B cell (primary cell): ENCODE results near the gene ENSA. TPM values are rescaled to one million over a fixed set of nuclear protein-coding genes. Genes with fewer than 3 reads are reported as not detected.

Source experiments
- ATAC-seq: fragments of 200-7000 bp; cut with Tn5 transposase; one replicate; pipeline ENCODE4 v1.10.0; 2021; ENCODE audit warnings: low read depth, mild to moderate bottlenecking, moderate number of reproducible peaks, moderate library complexity
- CTCF ChIA-PET: fragments of 350-600 bp; sonication (Branson Sonifier 250); formaldehyde crosslinking; loops from one replicate; lab custom pipeline; 2021; ENCODE audit warnings: antibody characterized with exemption, inconsistent platforms; lab: Charles Lee
- POLR2A ChIA-PET: fragments of 350-600 bp; sonication (Branson Sonifier 250); formaldehyde crosslinking; loops from one replicate; lab custom pipeline; 2021; ENCODE audit warnings: antibody characterized with exemption; lab: Charles Lee
- DNase-seq: peaks from one replicate; pipeline ENCODE4 v3.0.0; 2013
- H2AFZ ChIP-seq: 2 replicates; pipeline ENCODE4 v1.6.1; 2012; ENCODE audit warnings: mild to moderate bottlenecking, low read depth, low read length; ENCODE audit not compliant: insufficient read depth, poor library complexity, severe bottlenecking
- H3K27ac ChIP-seq, 2 donors: 1 replicate in 1 of 2; 2 replicates in 1 of 2; pipeline ENCODE4 v1.5.1; 2012 to 2013; ENCODE audit warnings: low read length in 2 of 2, mild to moderate bottlenecking in 2 of 2, moderate library complexity in 1 of 2
- H3K27me3 ChIP-seq, 4 experiments: fragments of 200-600 bp in 1 of 4; sonication (generic) in 1 of 4; replicated peaks in 1 of 4; 1 replicate in 2 of 4; 2 replicates in 2 of 4; pipeline versions ENCODE4 v1.6.1 to v1.7.0; 2013 to 2016; ENCODE audit warnings: low read length in 3 of 4, mild to moderate bottlenecking in 2 of 4, mixed read lengths in 1 of 4, moderate library complexity in 1 of 4; ENCODE audit not compliant: insufficient read depth in 4 of 4, control insufficient read depth in 3 of 4; ENCODE audit errors: control extremely low read depth in 1 of 4
- H3K36me3 ChIP-seq, 2 experiments: replicated peaks in 1 of 2; 1 replicate in 1 of 2; 2 replicates in 1 of 2; pipeline versions ENCODE4 v1.6.1 to v1.7.1; 2013; ENCODE audit warnings: low read length in 1 of 2; ENCODE audit not compliant: insufficient read depth in 2 of 2, control insufficient read depth in 1 of 2; ENCODE audit errors: control extremely low read depth in 1 of 2, extremely low read depth in 1 of 2
- H3K4me1 ChIP-seq, 2 donors: fragments of 200-600 bp in 1 of 2; sonication (generic) in 1 of 2; 1 replicate in 1 of 2; 2 replicates in 1 of 2; pipeline versions ENCODE4 v1.5.1 to v1.6.1; 2013 to 2017; ENCODE audit warnings: low read length in 2 of 2; ENCODE audit not compliant: control insufficient read depth in 2 of 2, insufficient read depth in 2 of 2
- H3K4me2 ChIP-seq: replicated peaks from 2 replicates; pipeline ENCODE3; 2012; ENCODE audit warnings: mild to moderate bottlenecking, low read depth, low read length; ENCODE audit not compliant: poor library complexity, severe bottlenecking
- H3K4me3 ChIP-seq, 5 experiments: fragments of 200-600 bp in 1 of 5; sonication (generic) in 1 of 5; 1 replicate in 3 of 5; 2 replicates in 2 of 5; pipeline versions ENCODE4 v1.5.1 to v1.7.0; 2011 to 2016; ENCODE audit warnings: low read length in 4 of 5, mild to moderate bottlenecking in 4 of 5, low read depth in 2 of 5, control low read depth in 1 of 5, moderate library complexity in 1 of 5; ENCODE audit not compliant: insufficient read depth in 1 of 5; ENCODE audit errors: control extremely low read depth in 1 of 5, extremely low read depth in 1 of 5
- H3K79me2 ChIP-seq: fragments of 200-600 bp; sonication (generic); one replicate; pipeline ENCODE4 v1.6.0; 2016; ENCODE audit warnings: low read length; ENCODE audit not compliant: control insufficient read depth, insufficient read depth
- H3K9ac ChIP-seq: fragments of 200-600 bp; sonication (generic); 2 replicates; pipeline ENCODE4 v1.6.1; 2017; ENCODE audit warnings: mild to moderate bottlenecking, low read length, moderate library complexity
- H3K9me3 ChIP-seq, 3 donors: one replicate each; pipeline versions ENCODE4 v1.6.1 to v1.7.1; 2013; ENCODE audit warnings: low read length in 2 of 3; ENCODE audit not compliant: control insufficient read depth in 2 of 3, insufficient read depth in 1 of 3; ENCODE audit errors: control extremely low read depth in 1 of 3
- H4K20me1 ChIP-seq: 2 replicates; pipeline ENCODE4 v1.6.0; 2012; ENCODE audit warnings: mild to moderate bottlenecking, low read length; ENCODE audit not compliant: insufficient read depth, control insufficient read depth, poor library complexity, severe bottlenecking
- H3K27ac Mint-ChIP-seq: one replicate; pipeline ENCODE4 v1.8.0; 2021; ENCODE audit warnings: mixed read lengths
- H3K27me3 Mint-ChIP-seq: one replicate; pipeline ENCODE4 v1.8.0; 2021; ENCODE audit warnings: mixed read lengths
- H3K4me1 Mint-ChIP-seq: one replicate; pipeline ENCODE4 v1.8.0; 2021; ENCODE audit warnings: mixed read lengths
- H3K4me3 Mint-ChIP-seq: one replicate; pipeline ENCODE4 v1.8.0; 2021; ENCODE audit warnings: mixed read lengths
- H3K9me3 Mint-ChIP-seq: one replicate; pipeline ENCODE4 v1.8.0; 2022; ENCODE audit warnings: mixed read lengths; ENCODE audit not compliant: insufficient read depth
- EZH2 ChIP-seq: IDR thresholded peaks from 2 replicates; pipeline ENCODE4 v1.6.1; 2012; ENCODE audit warnings: borderline replicate concordance, low read depth, mild to moderate bottlenecking, moderate library complexity, low read length; ENCODE audit not compliant: insufficient read depth, poor library complexity, severe bottlenecking
- WGBS: methylation state at CpG from one replicate; pipeline ENCODE4 v1.1.5; 2013; ENCODE audit warnings: missing lambda C conversion rate; ENCODE audit not compliant: insufficient coverage; 5-methylcytosine and 5-hydroxymethylcytosine counted together
- intact Hi-C: fragments of 100-400 bp; cut with micrococcal nuclease; formaldehyde crosslinking; loops from one replicate; pipeline ENCODE4 v1.10.0; 2022
- polyA plus RNA-seq: library from polyadenylated mRNA; depleted of rRNA; stranded (reverse); fragments of >200 nt; gene quantifications from 2 replicates; pipeline ENCODE4 v1.2.3, GENCODE V29; 2012
- total RNA-seq, 2 donors: library from RNA; stranded (reverse); fragments of 120-200 nt in 1 of 2; gene quantifications; 1 replicate in 1 of 2; 2 replicates in 1 of 2; pipeline versions ENCODE4 v1.2.3 to v1.2.4, GENCODE V29; 2013 to 2022
- TF ChIP-seq, protein P1 (sequence below): fragments of 200-600 bp; IDR thresholded peaks from one replicate; pipeline ENCODE4 v1.8.0; 2022; ENCODE audit warnings: antibody characterized with exemption, mild to moderate bottlenecking

ENSA gene
- total and polyA plus RNA-seq, 2 donors (not counting 1 experiment from before 2014, with no cell fraction given): 85.5 to 115 TPM

DNA sequence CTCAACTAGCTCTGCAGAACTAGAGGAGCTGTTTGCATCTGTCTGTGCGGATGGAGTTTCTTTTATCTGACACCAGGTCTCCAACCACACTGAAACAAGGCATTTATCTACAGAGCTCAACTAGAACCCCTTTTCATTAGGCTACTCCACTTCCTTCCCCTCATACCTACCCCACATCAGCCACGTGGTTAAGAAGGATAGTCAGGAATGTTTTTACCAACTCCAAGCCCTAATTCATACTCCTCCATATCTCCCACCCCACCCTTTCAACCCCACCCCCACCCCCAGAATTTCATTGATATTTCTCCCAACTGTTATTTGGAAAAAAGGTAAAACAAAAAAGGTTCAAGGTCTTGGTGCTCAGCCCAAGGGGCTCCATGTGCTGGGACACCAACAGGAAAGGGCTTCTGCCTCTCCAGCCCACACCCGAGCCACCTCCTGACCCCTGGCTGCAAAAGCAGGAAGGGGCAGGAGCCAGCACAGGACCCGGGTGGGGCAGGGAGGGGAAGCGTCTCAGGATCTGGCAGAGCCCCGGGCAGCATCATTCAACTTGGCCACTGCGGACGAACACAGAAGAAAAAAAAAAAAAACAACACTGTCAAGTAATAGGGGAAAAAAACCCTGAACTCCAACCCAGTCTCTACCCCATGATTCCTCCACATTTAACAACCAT lies 7.0 kb downstream of the ENSA start:
- 57% methylated on average over 1 of the region's 8 CpGs for WGBS
- H3K9me3 Mint-ChIP-seq: no peaks in the 10 kb centered on the region
- ChIA-PET CTCF (interaction anchor here (1.0 to 23.2 kb wide), 8 partner anchors 8 to 90 kb away, joined by 3 to 661 read pairs (median 6); partner anchors contain the start of gene MCL1), POLR2A (interaction anchor here (0.7 to 3.3 kb wide), 3 partner anchors 43 to 63 kb away, joined by 3 to 11 read pairs (median 3); partner anchors contain the start of gene MCL1)
- no peak for ATAC-seq
- H3K4me2 ChIP-seq: no peak overlapping the region
- H3K27ac ChIP-seq: peak overlapping the region; percentile 31 to 74
- H2AFZ ChIP-seq: no peak overlapping the region
- H3K4me3 Mint-ChIP-seq: no peak overlapping the region
- H3K27me3 ChIP-seq: no peaks in the 10 kb centered on the region
- TF ChIP-seq EZH2: no peak
- TF ChIP-seq, protein P1, sequence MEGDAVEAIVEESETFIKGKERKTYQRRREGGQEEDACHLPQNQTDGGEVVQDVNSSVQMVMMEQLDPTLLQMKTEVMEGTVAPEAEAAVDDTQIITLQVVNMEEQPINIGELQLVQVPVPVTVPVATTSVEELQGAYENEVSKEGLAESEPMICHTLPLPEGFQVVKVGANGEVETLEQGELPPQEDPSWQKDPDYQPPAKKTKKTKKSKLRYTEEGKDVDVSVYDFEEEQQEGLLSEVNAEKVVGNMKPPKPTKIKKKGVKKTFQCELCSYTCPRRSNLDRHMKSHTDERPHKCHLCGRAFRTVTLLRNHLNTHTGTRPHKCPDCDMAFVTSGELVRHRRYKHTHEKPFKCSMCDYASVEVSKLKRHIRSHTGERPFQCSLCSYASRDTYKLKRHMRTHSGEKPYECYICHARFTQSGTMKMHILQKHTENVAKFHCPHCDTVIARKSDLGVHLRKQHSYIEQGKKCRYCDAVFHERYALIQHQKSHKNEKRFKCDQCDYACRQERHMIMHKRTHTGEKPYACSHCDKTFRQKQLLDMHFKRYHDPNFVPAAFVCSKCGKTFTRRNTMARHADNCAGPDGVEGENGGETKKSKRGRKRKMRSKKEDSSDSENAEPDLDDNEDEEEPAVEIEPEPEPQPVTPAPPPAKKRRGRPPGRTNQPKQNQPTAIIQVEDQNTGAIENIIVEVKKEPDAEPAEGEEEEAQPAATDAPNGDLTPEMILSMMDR: no peak
- H3K27ac Mint-ChIP-seq: peak overlapping the region; percentile 80
- intact Hi-C loops: no loop called here
- H3K9ac ChIP-seq: no peak overlapping the region
- H3K27me3 Mint-ChIP-seq: no peaks in the 10 kb centered on the region
- H3K9me3 ChIP-seq: no peaks in the 10 kb centered on the region
- H4K20me1 ChIP-seq: no peaks in the 10 kb centered on the region
- peaks cover 53% of the 10 kb centered on the region for H3K79me2 ChIP-seq
- DNase-seq: no peak
- H3K4me1 ChIP-seq: peaks cover 24 to 31% of the 10 kb centered on the region in 2 donors
- peaks cover 35% of the 10 kb centered on the region for H3K4me1 Mint-ChIP-seq
- peaks cover 7 to 83% of the 10 kb centered on the region in 2 experiments for H3K36me3 ChIP-seq
- H3K4me3 ChIP-seq: no peak overlapping the region
